HG03565 (cell line): ENCODE data around the gene SIK3.

ENCODE experiments used
- ATAC-seq: cut with Tn5 transposase; IDR thresholded peaks from one replicate; pipeline ENCODE4 v1.9.1; 2021; ENCODE audit warnings: mild to moderate bottlenecking, moderate library complexity; ENCODE audit not compliant: unreplicated experiment

Gene SIK3

DNA sequence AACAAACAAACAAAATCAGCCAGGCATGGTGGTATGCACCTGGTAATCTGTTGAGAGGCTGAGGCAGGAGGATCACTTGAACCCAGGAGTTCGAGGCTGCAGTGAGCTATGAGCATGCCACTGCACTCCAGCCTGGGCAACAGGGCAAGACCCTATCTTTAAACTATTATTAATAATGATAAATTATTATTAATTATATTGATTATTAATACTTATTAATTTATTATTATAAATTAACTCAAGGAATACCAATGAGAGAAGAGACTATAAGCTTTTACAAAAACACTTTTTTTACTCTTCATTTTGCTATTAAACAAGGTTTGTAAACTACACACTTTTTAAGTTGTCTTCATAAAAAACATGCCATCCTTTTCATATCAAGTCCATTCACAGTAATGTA, 163.1 kb downstream of the SIK3 start:
- no peak for ATAC-seq

DNA sequence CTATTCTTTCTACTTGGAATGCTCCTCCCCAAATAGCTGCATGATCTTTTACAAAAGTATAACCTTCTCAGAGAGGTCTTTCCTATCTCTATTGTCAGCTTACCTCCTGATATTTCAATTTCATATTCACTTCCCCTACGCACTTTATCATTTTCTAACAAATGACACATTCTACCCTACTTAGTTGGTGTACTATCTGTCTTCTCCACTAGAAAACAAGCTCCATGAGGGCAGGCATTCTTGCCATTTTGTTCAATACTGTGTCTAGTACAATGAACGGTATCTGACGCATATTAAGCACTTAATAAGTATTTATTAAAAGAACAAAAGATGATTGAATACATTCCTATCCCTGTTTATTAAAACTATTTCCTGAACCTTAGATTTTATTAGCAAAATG, 164.3 kb downstream of the SIK3 start:
- ATAC-seq, result no peak

DNA sequence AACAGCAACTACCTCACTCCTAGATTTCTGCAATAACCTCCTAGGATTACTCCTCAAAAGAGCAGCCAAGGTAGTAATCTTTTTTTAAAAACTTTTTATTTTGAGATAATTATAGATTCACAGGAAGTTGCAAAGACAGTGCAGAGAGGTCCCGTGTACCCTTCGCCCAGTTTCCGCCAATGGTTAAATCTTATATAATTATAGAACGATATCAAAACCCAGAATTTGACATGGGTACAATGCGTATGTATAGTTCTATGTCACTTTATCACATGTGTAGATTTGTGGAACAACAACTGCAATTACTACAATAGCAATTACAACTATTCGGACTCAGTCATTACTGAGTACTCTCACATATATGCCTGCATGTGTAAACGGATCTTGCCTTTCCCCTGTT, 166.0 kb downstream of the SIK3 start:
- no peak for ATAC-seq

DNA sequence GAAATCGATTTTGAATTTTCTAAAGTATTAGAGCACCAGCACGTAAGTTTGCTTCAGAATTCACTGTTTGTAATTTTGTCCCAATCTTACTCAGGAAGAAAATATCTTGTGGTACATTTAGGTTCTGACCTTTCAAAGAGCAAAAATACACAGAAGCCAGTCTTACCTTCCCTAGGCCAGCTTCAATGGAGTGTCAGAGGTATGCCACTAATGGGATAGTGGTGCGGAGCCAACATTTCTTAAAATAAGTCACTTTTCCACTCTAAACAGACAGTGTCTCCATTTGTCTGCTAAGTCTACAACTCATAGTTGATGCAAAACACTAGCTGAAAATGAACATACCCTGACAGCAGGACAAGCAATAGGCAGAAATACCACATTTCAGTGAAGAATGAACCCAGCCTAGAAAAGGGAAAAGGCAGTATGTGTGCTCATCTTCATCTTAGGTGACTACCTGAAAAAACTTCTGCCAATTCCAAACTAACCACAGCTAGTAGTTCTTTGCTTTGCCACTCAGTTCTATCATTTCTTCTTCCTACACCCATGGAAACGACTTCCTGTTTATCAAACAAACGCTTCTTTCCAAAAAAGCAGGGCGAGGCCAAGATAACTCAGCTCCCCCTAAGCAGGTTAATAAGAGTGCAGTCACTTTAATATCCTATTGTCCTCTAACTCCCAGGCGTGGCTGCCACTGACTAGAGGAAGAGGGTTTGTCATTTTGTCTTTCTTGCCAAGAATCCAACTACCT, 166.8 kb downstream of the SIK3 start:
- ATAC-seq, result no peak

DNA sequence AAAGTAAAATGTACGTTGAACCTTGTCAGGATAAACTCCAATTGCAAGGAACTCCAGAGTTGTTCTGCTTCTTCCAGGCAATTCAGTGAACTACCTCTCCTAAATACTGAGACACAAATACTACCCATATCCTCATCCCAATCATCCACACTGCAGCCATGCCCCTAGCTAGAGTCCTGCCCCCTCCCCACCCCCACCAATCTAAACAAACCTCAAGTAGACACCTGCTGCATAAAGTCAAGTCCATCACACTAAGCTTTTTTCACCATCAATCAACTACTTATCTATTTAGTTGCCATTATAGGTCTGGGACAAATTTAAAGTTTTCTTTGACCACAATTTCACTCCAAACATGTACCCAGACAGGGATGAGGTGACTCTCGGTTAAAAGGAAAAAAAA, 167.6 kb downstream of the SIK3 start:
- no peak for ATAC-seq

DNA sequence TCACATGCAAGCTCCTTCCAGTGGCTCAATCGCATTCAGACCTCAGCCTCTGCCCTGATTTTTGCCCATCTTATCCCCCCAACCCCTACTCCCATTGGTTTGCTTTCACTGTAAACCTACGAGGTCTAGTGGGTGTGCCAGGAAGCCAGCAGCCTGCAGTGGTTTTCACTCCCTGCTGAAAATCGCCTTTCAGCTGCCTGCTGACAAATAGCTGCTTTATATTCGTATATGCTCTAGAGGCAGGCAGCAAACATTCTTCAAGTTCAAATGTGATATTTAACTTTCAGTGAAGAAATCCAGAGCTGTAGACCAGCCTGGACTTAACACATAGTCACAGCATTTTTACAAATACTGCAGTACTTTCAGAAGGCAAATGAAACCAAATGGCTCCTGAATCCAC, 168.1 kb downstream of the SIK3 start:
- no peak for ATAC-seq

DNA sequence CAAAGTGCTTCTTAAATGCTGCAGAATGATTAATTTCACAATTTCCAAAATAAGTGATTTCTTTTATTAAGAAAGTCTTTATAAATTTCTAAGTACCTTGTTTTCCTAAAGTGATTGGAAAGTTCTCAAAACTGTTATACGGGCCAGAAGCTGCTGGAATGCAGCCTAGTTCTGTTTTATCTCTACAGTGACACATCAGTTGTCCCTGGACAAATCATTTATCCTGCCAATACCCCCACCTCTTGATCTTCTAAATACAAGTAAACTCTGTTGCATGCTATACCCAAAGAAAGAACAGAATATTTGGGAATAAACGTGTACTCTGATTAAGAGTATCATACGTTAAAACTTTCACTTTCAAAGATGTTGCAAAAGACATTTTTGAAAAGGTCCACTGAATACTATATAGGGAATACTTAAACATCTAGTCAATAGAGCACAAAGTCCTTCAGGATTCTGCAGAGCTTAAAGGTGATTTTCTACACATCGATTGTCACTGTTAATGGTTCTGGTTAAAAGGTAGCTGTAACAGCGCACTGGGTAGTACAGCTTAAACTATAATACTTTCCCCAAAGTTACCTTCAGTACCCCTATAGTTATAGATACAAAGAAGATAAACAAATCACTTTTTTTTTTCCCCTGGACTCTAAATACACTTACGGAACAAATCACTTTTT, 168.7 kb downstream of the SIK3 start:
- ATAC-seq, result no peak

DNA sequence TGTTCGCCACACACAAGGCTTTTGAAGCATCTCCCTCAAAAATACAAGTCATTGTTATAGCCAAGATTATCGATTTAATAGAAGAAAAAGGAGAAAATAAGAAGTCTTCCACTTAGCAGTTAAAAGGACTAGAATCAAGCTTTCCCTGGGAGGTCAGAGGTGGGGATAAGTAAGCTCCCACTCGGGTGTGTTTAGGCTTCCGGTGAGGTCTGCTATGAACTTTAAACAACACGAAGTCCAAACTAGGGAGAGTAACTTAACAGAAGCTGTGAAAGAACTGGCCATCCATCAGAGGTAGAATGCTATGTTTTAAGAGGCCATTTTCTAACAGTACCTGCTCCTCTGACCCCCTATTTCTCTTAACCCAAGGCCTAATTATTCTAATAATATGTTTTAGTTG, 169.4 kb downstream of the SIK3 start:
- ATAC-seq, result no peak

DNA sequence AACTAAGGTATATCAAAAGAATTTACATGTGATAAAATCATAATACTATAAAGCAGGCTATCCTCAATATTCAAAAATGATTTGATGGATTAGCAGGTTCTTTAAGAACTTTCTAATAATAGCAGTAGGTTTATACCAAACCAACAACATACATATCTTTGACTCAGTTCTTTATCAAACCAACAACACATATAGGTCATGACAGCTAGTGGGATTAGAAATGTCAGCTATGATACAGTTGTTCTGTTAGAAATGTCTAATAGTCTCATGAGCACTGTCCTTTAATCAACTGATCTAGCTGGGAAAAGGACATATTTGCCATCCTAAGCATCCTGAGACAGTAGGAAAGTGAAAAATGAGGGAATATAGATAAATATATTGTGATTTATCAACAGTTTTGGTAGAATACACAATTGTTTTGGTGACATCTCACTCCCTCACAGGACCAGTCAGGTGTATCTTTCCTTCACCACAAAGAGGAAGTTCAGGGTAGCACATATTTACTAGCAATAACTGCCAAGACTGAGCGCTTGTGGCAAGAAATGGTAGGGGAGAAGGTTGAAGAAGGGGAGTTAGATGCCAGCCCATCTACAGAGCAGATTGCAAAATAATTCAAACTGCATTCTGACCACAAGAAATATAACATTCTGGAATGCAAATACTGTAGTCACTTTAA, 170.0 kb downstream of the SIK3 start:
- ATAC-seq, result peak; percentile 62

DNA sequence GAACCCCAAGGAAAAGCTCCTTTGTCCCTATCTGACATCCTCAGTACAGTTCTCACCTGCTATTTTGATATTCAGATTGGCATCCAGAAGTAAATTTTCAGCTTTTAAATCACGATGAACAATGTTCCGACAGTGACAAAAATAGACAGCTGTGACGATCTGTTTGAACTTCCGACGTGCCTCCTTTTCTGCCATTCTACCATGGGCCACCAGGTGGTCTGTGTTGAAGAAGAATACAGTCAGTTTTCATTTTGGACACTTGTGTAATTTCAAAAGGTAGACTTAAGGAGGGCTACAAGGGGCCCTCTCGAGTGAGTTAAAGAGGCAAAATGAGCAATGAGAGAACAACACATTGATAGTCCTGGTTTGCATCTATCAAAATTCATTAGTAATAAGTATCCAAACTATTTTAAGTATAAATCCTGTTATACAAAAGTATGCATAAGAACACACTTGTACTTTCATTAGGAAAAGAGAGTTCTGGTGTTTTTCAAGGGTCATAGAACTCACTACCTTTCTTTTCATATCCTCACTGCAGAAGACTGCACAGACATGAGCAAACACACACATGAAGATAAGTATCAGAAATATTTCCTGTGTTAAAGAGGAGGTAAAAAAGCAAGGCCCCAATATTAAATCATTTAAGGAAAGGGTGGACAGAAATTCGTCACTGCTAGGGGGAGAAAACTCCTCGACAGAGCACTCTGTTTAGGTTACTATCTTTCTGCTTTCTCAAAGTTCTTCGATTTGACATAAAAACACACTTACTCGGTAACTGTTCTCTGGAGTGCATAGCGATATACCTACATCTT, 170.9 kb downstream of the SIK3 start:
- no peak for ATAC-seq

DNA sequence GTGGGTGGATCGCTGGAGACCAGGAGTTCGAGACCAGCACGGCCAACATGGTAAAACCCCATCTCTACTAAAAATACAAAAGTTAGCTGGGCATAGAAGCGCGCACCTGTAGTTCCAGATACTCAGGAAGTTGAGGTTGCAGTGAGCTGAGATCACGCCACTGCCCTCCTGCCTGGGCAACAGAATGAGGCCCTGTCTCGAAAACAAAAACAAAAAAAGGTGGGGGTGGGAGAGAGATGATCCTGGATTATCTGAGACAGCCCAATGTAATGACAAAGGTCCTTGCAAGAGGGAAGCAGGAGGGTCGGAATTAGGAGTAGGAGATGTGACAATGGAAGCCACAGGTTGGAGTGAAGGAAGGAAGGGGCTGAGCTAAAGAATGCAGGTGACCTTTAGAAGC, 173.2 kb downstream of the SIK3 start:
- ATAC-seq, result no peak

DNA sequence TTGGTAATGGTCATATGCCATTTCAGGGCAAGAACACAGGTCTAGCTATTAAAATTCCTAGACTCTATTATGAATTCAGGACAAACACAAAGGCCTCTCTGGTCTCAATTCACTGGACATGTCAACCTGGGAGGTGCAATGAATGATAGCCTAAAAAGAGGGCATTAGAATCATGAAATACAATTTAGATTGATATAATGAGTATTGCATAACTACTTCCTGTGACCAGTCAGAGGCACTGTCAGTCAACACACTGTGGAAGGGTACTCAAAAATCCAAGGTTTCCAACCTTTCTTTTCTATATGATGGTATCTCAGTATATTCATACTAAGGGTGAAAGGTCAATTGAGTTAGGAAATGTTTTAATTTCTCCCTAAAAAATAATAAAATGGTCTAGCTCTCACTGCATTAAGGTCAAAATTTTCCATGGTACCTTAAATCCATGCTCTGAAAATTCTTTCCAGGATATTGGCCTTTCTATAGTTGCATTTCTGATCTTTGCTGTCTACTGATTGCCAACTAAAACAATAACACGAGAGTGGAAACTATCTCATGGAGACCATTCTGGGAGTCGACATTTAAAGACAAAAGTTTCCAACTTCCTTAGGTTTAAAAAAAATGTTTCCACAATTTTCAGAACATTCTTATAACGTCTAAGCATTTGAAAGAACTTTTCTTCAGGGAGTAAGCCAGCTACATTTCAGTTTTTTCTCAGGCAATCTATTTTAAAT, 179.1 kb downstream of the SIK3 start:
- no peak for ATAC-seq

DNA sequence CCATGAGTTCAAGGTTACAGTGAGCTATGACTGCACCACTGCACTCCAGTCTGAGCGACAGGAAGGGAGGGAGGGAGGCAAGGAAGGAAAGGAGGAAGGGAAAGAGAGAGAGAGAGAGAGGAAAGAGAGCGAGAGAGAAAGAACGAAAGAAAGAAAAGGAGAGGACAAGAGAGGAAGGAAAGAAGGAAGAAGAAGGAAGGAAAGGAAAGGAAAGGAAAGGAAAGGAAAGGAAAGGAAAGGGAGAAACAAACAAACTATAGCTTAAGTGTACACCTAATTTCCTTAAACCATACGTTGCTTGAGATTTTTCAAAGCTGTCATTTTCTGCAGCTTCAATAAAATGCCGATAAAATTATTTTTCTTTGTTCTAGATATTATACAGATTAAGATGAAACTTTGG, 180.6 kb downstream of the SIK3 start:
- no peak for ATAC-seq

DNA sequence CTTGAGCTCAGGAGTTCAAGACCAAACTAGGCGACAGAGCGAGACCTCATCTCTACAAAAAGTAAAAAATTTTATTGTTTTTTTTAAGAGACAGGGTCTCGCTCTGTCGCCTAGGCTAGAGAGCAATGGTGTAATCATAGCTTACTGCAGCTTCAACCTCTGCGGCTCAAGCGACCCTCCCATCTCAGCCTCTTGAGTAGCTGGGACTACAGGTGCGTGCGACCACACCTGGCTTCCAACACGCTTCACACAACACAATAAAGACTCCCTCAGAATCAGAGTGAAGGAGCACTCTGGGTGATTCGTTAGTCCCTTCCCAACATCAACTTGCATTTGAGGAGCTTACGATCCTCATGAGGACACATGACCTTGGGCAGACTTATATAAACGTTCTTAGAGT, 181.3 kb downstream of the SIK3 start:
- no peak for ATAC-seq

DNA sequence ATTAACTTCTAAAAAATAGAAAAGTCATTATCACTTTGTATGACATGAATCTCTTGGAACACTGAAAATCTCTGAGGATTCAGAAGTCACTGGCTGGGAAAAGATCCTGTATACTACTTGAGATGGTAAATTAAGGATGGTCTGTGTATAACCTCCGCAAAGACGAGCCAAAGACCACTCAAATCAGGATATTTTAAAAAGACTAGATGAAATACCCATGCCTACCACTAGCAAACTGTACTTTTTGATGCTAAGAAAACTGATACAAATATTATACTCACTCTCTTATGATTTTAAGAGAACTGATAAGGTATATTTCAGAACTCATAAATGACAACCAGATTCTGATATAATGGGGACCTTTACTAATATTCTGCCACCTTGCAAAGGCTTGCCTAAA, 182.2 kb downstream of the SIK3 start:
- ATAC-seq, result no peak

DNA sequence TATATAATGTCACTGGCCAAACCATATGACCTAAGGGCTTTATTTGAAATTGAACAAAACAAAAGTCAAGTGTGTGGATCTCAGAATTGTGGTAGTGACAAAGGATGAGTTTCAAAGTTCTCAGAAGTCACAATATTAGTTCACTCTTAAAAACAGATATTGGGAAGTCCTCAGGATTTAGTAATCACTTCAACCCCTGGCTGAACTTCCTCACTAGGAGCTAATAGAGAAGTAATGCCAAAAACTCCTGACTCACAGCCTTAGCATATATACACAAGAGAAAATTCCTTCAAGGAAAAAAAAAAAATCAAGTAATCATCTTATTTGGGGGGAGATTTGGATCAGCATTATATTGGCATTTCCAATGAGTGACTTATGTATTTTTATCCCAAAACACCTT, 185.2 kb downstream of the SIK3 start:
- no peak for ATAC-seq

DNA sequence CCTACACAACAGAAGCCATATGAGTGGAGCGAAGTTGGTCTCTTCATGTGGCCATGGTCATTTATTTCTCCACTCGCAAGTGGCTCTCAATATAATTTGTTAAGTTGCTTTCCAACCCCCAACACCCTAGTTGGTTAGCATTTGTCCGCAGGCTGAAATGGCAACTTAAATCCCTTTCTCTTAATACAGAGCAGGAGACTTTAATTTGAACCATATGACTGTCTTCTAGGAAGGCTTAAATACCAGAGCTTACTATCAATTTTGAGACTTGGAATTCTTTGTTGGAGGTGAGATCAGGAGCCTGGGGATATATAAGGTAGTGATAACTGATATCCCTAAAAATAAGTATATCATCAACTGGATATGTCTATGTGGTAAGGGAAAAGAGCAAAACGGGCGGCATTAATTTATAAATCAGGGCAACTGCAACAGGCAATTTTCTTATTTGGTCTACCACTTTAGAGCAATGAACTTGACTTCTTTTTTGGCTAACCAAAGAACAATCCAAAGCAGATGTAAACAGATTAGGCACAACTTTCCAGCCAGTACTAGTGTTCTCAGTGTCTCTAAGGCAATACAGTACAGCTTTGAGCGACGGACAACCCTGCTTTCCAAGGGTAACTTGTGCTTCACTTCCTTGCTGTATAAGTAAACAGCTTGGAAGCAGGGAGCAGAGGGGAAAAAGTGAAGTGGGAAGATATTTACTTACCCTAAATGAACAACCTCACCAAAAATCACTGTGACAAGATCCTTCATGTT, 186.1 kb downstream of the SIK3 start:
- ATAC-seq, result no peak

DNA sequence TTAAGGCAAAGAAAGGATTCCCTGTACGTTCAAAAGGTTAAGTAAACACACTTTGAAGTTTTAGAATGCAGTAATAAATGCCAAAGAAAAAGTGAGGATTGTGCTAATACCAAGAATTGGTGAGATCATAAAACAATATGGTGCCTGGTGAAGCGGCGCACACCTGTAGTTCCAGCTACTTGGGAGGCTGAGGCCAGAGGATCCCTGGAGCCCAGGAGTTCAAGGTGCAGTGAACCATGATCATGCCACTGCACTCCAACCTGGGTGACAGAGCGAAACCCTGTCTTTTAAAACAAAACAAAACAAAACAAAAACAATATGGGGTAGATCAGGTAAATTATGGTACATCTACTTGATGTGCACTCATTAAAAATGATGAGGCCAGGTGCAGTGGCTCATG, 187.4 kb downstream of the SIK3 start:
- no peak for ATAC-seq

DNA sequence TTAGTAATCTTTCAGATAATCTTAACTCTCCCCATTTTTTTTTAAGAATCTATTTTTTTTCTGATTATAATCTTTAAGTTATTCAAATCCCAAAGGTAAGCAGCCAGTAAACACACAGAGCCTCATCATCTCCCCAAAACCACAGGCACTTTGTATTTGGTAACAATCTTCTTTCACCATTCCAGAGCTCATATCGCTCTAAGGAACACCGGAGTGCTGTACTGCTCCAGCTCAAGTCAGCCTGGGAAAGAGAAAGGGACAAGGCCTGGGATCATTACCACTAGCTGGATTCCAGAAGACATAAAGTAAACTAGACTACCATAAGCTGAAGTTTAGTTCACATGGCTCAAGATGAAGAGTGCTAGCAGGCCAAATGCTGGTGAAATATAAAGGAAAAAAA, 187.8 kb downstream of the SIK3 start:
- no peak for ATAC-seq

DNA sequence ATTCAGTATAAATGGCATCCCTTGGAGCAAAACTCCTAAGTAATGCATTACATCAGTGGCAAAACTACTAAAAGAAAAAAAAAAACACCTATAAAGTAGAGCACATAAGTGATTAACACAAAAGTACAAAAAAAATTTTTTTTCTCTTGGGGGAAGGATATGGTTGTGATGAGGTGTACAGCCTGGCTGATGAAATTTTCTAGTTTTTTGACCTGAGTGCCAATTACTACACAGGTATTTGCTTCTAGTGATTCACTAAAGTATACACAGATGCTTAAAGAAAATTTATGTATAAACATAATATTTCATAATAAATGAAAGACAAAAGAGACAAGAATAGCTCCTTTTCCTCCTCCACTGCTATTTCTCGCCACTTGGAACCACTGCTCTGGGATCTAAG, 189.0 kb downstream of the SIK3 start:
- ATAC-seq, result no peak
